MCF 10A (cell line): ENCODE data around the gene HOXB8. TPM values are rescaled to one million over a fixed set of nuclear protein-coding genes. Genes with fewer than 3 reads are reported as not detected.

Experiments
- BruUV-seq: library from RNA; stranded (reverse); fragments of 400-500 nt; replicated peaks from 2 replicates; lab custom pipeline; 2021; lab: Mats Ljungman, UMichigan
- CTCF ChIA-PET: fragments of 300-600 bp; sonication (Branson Sonifier 250); formaldehyde crosslinking; extraction: SDS; loops from one replicate; lab custom pipeline; 2021; ENCODE audit warnings: antibody characterized with exemption, inconsistent platforms; lab: Yijun Ruan, JAX
- POLR2A ChIA-PET: fragments of 300-600, 350-650 bp; sonication (Branson Sonifier 250); formaldehyde crosslinking; extraction: SDS; loops from one replicate; lab custom pipeline; 2020; ENCODE audit warnings: antibody characterized with exemption, inconsistent platforms; lab: Yijun Ruan, JAX
- DNase-seq: peaks from one replicate; pipeline ENCODE4 v3.0.0-alpha.2; 2018; ENCODE audit not compliant: unreplicated experiment
- H3K27ac Mint-ChIP-seq: one replicate; pipeline ENCODE4 v1.8.0; 2022; ENCODE audit warnings: mild to moderate bottlenecking, low read depth, mixed read lengths; ENCODE audit not compliant: unreplicated experiment
- H3K27me3 Mint-ChIP-seq: one replicate; pipeline ENCODE4 v1.8.0; 2022; ENCODE audit warnings: mixed read lengths; ENCODE audit not compliant: insufficient read depth, unreplicated experiment
- H3K36me3 Mint-ChIP-seq: one replicate; pipeline ENCODE4 v1.8.0; 2022; ENCODE audit warnings: mild to moderate bottlenecking, moderate library complexity, mixed read lengths; ENCODE audit not compliant: insufficient read depth, unreplicated experiment
- H3K4me1 Mint-ChIP-seq: one replicate; pipeline ENCODE4 v1.8.0; 2022; ENCODE audit warnings: mixed read lengths; ENCODE audit not compliant: insufficient read depth, unreplicated experiment
- H3K4me3 Mint-ChIP-seq: one replicate; pipeline ENCODE4 v1.8.0; 2022; ENCODE audit warnings: mild to moderate bottlenecking, moderate library complexity, mixed read lengths; ENCODE audit not compliant: unreplicated experiment
- H3K9me3 Mint-ChIP-seq: one replicate; pipeline ENCODE4 v1.8.0; 2022; ENCODE audit warnings: mixed read lengths; ENCODE audit not compliant: unreplicated experiment
- CTCF ChIP-seq: fragments of 200-600 bp; IDR thresholded peaks from one replicate; pipeline ENCODE4 v1.8.0; 2022; ENCODE audit warnings: antibody characterized with exemption, mild to moderate bottlenecking; ENCODE audit not compliant: unreplicated experiment
- intact Hi-C: fragments of 100-400 bp; cut with micrococcal nuclease; formaldehyde crosslinking; loops from 2 replicates; pipeline ENCODE4 v1.14.1; 2022
- total RNA-seq: library from RNA; stranded (reverse); gene quantifications from 2 replicates; pipeline ENCODE4 v1.2.3, GENCODE V29; 2022

Gene HOXB8
- total RNA-seq, 1 experiment from 2014 or later: not detected

GRCh38 chr17:48630009-48630924 is 15.2 kb upstream of the HOXB8 start:
- no peaks in the 10 kb centered on the region for H3K36me3 Mint-ChIP-seq
- H3K4me1 Mint-ChIP-seq: peaks cover 6% of the 10 kb centered on the region
- no TSS peak for BruUV-seq
- no peak overlapping the region for H3K4me3 Mint-ChIP-seq
- CTCF ChIA-PET: interaction anchor here (0.6 kb wide), 1 partner anchor 366 kb away, joined by 3 read pairs; no protein-coding TSS in a partner anchor
- DNase-seq: no peak
- no peak overlapping the region for H3K27ac Mint-ChIP-seq
- POLR2A ChIA-PET: interaction anchor here (1.4 kb wide), 1 partner anchor 10 kb away, joined by 4 read pairs; no protein-coding TSS in a partner anchor
- H3K27me3 Mint-ChIP-seq: peaks cover 92% of the 10 kb centered on the region
- H3K9me3 Mint-ChIP-seq: no peaks in the 10 kb centered on the region
- intact Hi-C loops: no loop called here
- no peak for TF ChIP-seq CTCF

GRCh38 chr17:48629411-48629759 is 14.3 kb upstream of the HOXB8 start:
- H3K27ac Mint-ChIP-seq: no peak overlapping the region
- H3K9me3 Mint-ChIP-seq: no peaks in the 10 kb centered on the region
- BruUV-seq: no TSS peak
- H3K27me3 Mint-ChIP-seq: peaks cover 91% of the 10 kb centered on the region
- no peak for DNase-seq
- H3K4me3 Mint-ChIP-seq: no peak overlapping the region
- peaks cover 6% of the 10 kb centered on the region for H3K4me1 Mint-ChIP-seq
- ChIA-PET CTCF (interaction anchor here (0.6 to 0.7 kb wide), 2 partner anchors 221 to 365 kb away, joined by 3 to 6 read pairs; no protein-coding TSS in a partner anchor), POLR2A (interaction anchor here (0.6 to 1.4 kb wide), 3 partner anchors 10 to 508 kb away, joined by 3 to 4 read pairs (median 3); no protein-coding TSS in a partner anchor)
- no peaks in the 10 kb centered on the region for H3K36me3 Mint-ChIP-seq
- intact Hi-C loops: no loop called here
- no peak for TF ChIP-seq CTCF

GRCh38 chr17:48628649-48629410 is 13.7 kb upstream of the HOXB8 start:
- Mint-ChIP-seq H3K36me3 (no peaks in the 10 kb centered on the region), H3K27me3 (peaks cover 96% of the 10 kb centered on the region), H3K9me3 (no peaks in the 10 kb centered on the region), H3K4me1 (peaks cover 6% of the 10 kb centered on the region), H3K27ac (no peak overlapping the region), H3K4me3 (no peak overlapping the region)
- intact Hi-C loops: no loop called here
- DNase-seq: no peak
- ChIA-PET CTCF (interaction anchor here (0.6 to 0.7 kb wide), 2 partner anchors 221 to 404 kb away, joined by 3 to 6 read pairs; no protein-coding TSS in a partner anchor), POLR2A (interaction anchor here (0.6 to 1.4 kb wide), 5 partner anchors 10 to 508 kb away, joined by 3 to 4 read pairs (median 3); no protein-coding TSS in a partner anchor)
- no peak for TF ChIP-seq CTCF
- no TSS peak for BruUV-seq
